ENCODE data around the gene LMBR1.

Gene LMBR1

GRCh38 chr7:156790264-156790663 is 102.7 kb downstream of the LMBR1 start:
- no peak for DNase-seq (ENCODE audit: low read depth, low spot score)
- ChIA-PET POLR2A (no interaction called here), CTCF (interaction anchor here (0.6 to 1.7 kb wide), 4 partner anchors 12 to 996 kb away, joined by 3 to 4 read pairs (median 4); no protein-coding TSS in a partner anchor)
- TF ChIP-seq CTCF (IDR thresholded peaks at IDR 0.05; ENCODE audit: insufficient read depth, low read length, missing control alignments): no peak
- no peak overlapping the region for H3K4me3 ChIP-seq (ENCODE audit: low read depth, low read length)

DNA sequence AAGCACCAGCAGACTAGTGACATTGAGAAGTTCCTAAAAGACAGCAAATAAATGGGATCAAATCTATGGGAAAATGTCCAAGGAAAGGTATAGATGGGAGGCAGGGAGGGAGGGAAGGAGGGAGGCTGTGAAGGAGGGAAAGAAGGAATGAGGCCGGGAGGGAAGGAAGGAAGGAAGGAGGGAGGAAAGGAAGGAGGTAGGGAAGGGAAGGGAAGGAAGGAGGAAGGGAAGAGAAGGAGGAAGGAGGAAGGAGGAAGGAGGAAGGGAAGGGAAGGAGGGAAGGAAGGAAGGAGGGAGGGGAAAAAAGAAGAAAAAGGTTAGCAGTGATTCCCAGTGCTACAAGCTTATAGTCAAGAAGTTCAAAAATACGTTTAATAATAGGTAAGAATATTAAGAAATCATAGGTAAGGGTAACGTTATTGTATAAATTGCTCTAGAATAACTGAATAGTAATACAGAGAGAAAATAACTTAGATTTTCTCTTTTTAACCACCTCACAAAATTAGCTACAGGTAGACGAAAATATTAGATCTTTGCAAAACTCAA is 106.9 kb downstream of the LMBR1 start:
- POLR2A ChIA-PET: no interaction called here
- TF ChIP-seq CTCF (IDR thresholded peaks at IDR 0.05; ENCODE audit: insufficient read depth, low read length, missing control alignments): no peak

DNA sequence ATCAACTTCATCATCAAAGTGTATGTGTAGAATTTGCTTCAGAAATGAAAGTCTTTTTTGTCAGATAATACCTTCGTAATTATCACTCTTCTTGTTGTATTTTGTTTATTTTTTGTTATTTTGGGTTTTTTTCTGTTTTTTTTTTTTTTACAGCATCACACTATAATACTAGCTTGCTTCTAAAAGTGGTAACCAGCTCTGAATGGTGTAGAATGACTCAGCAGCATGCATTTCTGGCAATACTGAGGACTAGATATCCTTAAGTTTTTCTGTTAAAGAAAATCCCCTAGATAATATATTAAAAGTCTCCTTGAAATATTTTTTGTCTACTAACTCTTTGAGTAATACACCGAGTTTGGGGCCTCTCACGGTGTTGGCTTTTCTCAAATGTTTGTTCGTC is 109.1 kb downstream of the LMBR1 start:
- ChIA-PET CTCF (interaction anchor here (1.2 kb wide), 1 partner anchor 11 kb away, joined by 4 read pairs; no protein-coding TSS in a partner anchor), POLR2A (no interaction called here)
- no peak for DNase-seq (ENCODE audit: low read depth, low spot score)

More for the DNA sequence above, 106.9 kb downstream of the LMBR1 start:
- H3K4me3 ChIP-seq (ENCODE audit: low read depth, low read length): no peak overlapping the region
- no peak for DNase-seq (ENCODE audit: low read depth, low spot score)
- CTCF ChIA-PET: interaction anchor here (0.7 kb wide), 1 partner anchor 22 kb away, joined by 3 read pairs; no protein-coding TSS in a partner anchor

DNA sequence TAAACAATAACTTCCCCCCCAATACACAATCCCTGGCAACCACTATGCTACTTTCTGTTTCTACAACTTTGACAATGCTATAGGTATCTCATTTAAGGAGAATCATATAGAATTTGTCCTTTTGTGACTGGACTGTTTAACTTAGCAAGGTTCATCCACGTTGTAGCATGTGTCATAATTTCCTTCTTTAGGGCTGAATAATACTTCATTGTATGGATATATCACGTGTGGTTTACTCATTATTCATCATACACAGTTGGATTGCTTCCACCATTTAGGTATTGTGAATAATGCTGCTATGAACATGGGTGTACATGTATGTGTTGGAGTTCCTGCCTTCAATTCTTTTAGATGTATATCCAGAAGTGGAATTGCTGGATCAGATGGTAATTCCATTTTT is 111.0 kb downstream of the LMBR1 start:
- TF ChIP-seq CTCF (IDR thresholded peaks at IDR 0.05; ENCODE audit: insufficient read depth, low read length, missing control alignments): no peak
- ChIA-PET CTCF (no interaction called here), POLR2A (no interaction called here)
- DNase-seq (ENCODE audit: low read depth, low spot score): no peak
- no peak overlapping the region for H3K4me3 ChIP-seq (ENCODE audit: low read depth, low read length)

More for the DNA sequence above, 109.1 kb downstream of the LMBR1 start:
- H3K4me3 ChIP-seq (ENCODE audit: low read depth, low read length): no peak overlapping the region
- no peak for TF ChIP-seq CTCF (IDR thresholded peaks at IDR 0.05; ENCODE audit: insufficient read depth, low read length, missing control alignments)

DNA sequence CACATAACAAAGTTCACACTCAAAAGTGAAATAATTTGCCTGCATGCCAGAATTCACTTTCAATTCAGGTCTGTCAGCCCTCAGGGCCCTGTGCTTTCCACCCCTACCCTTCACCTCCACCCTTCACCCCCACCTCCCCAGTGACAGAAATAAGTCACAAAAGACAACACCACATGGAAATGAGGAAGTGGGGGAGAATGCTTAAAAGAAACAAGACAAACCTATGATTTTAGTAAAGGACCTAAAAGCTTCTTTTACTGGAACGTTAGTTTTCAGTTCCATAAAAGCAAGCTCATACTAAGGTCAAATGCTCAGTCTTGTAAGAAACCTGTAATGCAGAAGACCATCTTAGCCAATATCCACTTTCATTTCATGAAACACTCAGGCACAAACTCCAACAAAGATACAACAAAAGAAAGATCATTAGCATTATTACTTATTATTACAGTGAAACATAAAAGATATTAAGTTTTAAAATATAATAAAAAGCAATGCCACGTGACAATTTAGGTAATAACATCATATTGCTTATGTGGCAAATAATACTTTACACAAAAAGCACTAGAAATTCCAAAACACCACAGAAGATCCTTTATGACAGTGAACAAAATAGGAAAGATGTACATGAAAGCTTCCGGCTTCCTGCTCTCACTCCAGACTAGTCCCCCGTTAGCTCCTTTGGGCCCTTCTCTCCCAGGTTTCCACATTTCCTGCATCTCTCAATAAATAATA is 112.1 kb downstream of the LMBR1 start:
- POLR2A ChIA-PET: no interaction called here

More for the DNA sequence above, 112.1 kb downstream of the LMBR1 start:
- TF ChIP-seq CTCF (IDR thresholded peaks at IDR 0.05; ENCODE audit: insufficient read depth, low read length, missing control alignments): no peak
- no peak overlapping the region for H3K4me3 ChIP-seq (ENCODE audit: low read depth, low read length)
- CTCF ChIA-PET: interaction anchor here (2.0 kb wide), 1 partner anchor 20 kb away, joined by 4 read pairs; no protein-coding TSS in a partner anchor
- DNase-seq (ENCODE audit: low read depth, low spot score): no peak

All from AG04449 (cell line).